ENCODE measurements around the gene CENPM.
A peak's percentile ranks its signal among the peaks of the same experiment; 100 is the strongest.

CENPM gene, protein sequence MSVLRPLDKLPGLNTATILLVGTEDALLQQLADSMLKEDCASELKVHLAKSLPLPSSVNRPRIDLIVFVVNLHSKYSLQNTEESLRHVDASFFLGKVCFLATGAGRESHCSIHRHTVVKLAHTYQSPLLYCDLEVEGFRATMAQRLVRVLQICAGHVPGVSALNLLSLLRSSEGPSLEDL

GRCh38 chr22:41946629-41947423 is at the start of gene CENPM:
TSS of gene CENPM (minus strand) at chr22:41947152. CDS start at chr22:41947076, 76 bp downstream.
- peak; percentile 96 for DNase-seq (ENCODE audit: low spot score)

- DNase-seq (ENCODE audit: low spot score): no peak
Measured at GRCh38 chr22:41995211-41995610, 48.3 kb upstream of the CENPM start.

- DNase-seq (ENCODE audit: low spot score): no peak
Measured at GRCh38 chr22:41992496-41992895, 45.5 kb upstream of the CENPM start.

- DNase-seq (ENCODE audit: low spot score): no peak
Measured at GRCh38 chr22:41991111-41991510, 44.2 kb upstream of the CENPM start.

DNA sequence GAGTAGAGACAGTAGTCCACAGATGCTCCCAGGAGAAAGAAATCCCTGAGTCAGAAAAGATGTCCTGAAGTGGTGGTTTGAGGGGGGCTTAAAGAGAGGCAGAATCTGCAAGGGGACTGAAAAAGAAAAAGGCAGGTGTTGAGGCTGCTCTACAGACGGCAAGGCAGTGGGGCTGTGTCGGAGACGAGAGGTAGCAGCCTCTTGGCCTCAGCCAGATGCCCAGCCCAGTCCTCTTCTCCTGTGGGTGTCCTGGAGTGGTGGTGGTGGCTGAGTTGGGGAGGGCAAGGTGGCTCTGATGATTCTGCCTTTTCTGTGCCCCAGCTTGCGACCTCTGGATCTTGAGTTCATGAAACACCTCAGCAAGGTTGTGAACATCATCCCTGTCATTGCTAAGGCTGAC is 42.3 kb upstream of the CENPM start:
- no peak for DNase-seq (ENCODE audit: low spot score)

- DNase-seq (ENCODE audit: low spot score): no peak
Measured at GRCh38 chr22:41987276-41987675, 40.3 kb upstream of the CENPM start.

DNA sequence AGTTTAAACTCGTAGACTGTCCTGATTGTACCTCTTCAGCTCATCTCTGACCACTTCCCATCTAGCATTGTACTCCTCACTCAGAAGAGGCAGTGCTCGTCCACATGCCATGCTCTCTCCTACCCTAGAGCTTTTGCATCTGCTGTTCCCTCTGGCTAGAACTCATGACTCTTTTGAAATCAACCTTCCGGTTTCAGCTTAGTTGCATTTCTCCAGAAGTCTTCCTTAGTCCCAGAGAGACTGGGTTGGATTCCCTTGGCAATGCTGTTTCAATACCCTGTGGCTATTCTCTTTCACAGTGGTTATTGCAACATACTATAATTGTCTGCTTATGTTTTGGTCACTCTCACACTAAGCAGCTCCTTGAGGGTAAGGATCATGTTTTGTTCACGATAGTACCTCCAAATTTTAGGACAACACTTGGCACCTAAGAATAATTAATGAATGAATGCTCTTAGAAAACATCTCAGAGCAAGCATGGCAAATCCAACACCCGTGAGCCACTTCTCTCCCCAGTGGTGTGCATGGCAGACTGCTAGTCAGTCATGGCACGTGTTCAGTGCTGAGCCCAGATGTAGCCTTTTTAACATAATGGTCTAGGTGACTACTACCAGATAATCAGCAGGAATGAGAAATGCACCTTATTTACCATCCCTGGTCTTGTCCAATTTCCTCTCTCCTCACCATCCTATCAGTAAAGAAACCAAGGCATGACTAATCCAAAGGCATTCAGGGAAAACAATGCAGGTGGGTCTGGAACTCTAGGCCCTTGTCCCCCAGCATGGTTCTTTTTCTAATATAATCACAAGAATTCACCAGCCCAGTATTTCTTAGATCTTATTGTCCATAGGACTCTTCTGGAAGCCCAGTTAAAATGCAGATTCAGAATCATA is 36.8 kb upstream of the CENPM start:
- peak; percentile 80 for DNase-seq (ENCODE audit: low spot score)

DNA sequence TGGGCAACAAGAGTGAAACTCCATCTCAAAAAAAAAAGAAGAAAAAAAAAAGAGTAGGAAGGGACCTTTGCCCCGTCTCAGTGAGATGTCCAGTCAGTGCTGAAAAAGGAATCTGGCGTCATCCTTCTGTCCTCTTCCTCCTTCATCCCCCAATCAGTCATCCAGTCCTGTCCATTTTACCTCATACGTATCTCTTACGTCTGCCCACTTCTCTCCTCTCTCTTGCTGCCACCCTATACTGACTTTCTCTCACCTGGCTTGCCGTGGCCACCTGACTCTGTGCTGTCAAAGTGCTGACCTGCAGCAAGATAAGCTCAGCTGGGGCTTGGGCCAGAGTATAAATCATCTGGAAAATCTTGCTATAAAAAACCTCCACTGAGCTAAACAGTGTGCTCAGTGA is 35.9 kb upstream of the CENPM start:
- DNase-seq (ENCODE audit: low spot score): no peak

GRCh38 chr22:41979423-41980250 is 32.7 kb upstream of the CENPM start:
- no peak for DNase-seq (ENCODE audit: low spot score)

DNA sequence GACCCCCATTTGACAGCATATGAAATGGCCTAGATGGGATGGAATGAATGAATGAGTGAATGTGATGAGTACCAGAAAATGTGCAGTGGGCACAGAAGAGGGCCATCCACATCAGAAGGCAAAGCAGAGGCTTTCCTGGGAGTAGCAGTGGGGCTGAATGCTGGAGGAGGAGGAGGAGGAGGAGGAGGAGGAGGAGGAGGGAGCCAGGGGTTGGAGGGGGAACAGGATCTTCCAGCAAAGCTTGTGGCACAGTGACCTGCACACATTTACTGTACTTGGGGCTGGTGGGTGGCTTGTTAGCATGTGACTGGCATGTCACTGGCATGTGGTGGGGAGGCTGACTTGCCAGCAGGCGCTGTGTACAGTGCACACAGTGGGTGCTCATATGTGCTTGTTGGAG is 31.8 kb upstream of the CENPM start:
- DNase-seq (ENCODE audit: low spot score): no peak

GRCh38 chr22:41976961-41977566 is 30.1 kb upstream of the CENPM start:
- no peak for DNase-seq (ENCODE audit: low spot score)

DNA sequence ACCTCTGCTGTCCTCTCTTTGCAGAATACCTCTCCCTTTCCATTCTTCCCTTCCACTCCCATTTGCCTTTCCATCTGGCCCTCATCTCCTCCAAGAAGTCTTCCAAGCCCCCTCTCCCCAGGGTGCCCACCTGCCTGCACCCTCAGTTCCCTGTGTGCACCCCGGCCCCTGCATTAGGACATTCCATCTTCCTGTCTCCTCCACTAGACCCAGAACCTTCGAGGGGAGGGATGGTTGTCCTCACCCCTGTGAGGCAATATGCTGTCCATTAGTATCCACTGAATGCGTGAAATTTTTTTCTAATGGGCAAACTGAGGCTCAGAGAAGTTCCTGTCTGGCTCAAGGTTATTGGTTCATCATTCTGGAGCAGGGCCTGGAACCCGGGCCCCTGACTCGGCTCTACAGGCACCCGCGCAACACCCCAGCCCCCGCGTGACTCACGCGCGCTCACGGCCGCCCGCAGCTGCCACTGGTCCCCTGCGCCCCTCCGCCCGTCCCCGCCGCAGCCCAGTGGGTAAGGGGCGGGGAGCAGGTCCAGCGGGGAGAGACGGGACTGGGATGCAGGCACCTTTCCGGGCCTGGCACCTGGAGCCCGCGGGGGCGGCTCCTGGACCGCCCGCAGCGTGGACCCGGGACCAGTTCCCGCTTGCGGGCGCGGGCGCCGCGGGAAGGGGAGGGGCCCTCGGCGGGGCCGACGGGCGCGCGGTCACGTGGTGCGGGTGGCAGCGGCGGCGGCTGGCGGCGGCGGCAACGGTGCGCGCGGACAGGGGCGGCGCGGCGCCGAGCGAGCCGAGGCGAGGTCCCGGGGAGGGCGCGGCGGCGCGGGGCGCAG is 29.3 kb upstream of the CENPM start:
- peak; percentile 31 for DNase-seq (ENCODE audit: low spot score)

- no peak for DNase-seq (ENCODE audit: low spot score)
Measured at GRCh38 chr22:41975299-41976069, 28.5 kb upstream of the CENPM start.

DNA sequence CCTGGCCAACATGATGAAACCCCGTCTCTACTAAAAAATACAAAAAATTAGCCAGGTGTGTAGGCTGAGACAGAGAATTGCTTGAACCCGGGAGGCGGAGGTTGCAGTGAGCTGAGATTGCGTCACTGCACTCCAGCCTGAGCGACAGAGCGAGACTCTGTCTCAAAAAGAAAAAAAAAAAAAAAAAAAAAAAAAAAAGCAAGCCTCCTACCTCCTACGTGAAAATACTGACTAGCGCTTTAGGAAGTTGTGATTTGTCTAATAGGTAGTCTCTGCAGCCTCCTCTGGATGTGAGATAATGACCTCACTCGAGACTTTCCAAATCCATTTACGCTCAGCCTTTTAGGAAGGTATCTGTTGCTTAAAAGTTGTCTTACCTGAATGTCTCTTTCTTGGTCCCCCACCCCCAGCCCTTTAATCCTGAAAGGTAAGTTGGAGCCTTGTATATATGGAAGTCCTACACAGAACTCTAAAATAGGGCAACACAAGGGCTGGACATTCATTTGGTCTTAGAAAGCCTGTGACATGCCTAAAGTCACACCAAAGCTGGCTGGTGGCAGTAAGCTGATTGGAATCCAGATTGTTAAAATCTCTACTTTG is 27.8 kb upstream of the CENPM start:
- no peak for DNase-seq (ENCODE audit: low spot score)

DNA sequence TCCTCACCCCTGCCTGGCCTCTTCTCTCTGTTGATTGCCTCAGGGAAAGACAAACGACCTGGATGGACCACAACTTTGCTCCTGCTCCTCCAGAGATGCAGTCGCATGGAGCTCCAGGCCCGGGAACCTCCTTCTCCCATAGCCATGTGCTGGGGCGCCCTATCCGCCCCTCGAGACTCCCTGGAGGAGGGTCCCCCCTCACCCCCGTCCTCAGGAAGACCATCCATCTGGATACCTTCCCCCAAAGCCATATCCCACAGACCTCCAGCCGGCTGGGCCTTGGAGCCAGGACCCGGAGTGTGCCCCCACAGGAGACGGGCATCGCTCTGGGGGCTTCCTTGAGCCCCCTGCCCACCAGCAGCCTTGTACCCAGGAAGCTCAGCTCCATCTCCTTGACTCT is 24.5 kb upstream of the CENPM start:
- no peak for DNase-seq (ENCODE audit: low spot score)

GRCh38 chr22:41970601-41971000 is 23.6 kb upstream of the CENPM start:
- no peak for DNase-seq (ENCODE audit: low spot score)

DNA sequence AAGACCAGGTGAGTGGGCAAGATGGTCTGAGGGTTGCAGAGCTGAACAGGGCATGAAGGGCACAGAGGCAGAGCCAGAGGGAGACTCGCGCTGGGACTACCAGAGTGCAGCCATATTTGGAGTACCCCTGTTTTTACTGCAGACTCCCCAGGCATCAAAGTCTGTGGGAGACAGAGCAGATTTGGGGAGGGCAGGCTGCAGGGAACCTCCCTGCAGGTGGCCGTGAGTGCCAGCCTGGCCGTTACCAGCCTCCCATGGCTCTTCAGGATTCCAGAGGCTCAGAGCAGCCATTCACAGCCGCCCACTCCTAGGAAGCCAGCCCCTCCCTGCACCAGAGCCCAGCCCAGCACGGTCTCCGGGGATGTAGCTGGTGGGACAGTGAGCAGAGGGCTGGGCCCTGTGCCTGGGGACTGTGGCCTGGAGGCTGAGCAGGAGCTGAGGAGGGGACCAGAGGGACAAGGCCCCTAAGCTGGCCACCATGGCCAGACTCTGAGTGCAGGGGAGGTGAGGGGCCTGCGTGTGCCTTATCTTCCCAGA is 22.2 kb upstream of the CENPM start, which contains the start of gene SEPTIN3:
Gene SEPTIN3 (plus strand): TSS at position 334 of the 537 bp plus-strand sequence. CDS start 2,050 bp downstream, outside the sequence.
- DNase-seq (ENCODE audit: low spot score): no peak

- no peak for DNase-seq (ENCODE audit: low spot score)
Measured at GRCh38 chr22:41968601-41969000, 21.6 kb upstream of the CENPM start.
